WERI-Rb-1 (cell line): ENCODE measurements around the gene TTC39B.
A peak's percentile ranks its signal among the peaks of the same experiment; 100 is the strongest.

Experiments used
- DNase-seq: peaks from one replicate; pipeline ENCODE4 v3.0.0-alpha.2; 2020
- H3K27ac ChIP-seq: fragments of 250-450 bp; sonication (Bioruptor Pico); 2 replicates; pipeline ENCODE4 v1.5.1; 2020; ENCODE audit warnings: mild to moderate bottlenecking, moderate library complexity
- H3K27me3 ChIP-seq: fragments of 250-450 bp; sonication (Bioruptor Pico); 2 replicates; pipeline ENCODE4 v1.5.1; 2021; ENCODE audit warnings: mild to moderate bottlenecking, low read depth, moderate library complexity; ENCODE audit not compliant: insufficient read depth, severe bottlenecking
- H3K36me3 ChIP-seq: fragments of 250-450 bp; sonication (Bioruptor Pico); 2 replicates; pipeline ENCODE4 v1.5.1; 2020; ENCODE audit warnings: mild to moderate bottlenecking, moderate library complexity
- H3K4me3 ChIP-seq: 2 replicates; pipeline ENCODE4 v1.5.1; 2011; ENCODE audit warnings: low read depth, mild to moderate bottlenecking, control low read depth, low read length
- H3K9me3 ChIP-seq: fragments of 250-450 bp; sonication (Bioruptor Pico); 2 replicates; pipeline ENCODE4 v1.5.1; 2021; ENCODE audit warnings: mild to moderate bottlenecking, moderate library complexity; ENCODE audit not compliant: severe bottlenecking
- TF ChIP-seq, protein P1 (sequence below): IDR thresholded peaks from 2 replicates; pipeline ENCODE4 v1.5.1; 2011; ENCODE audit warnings: low read depth, mild to moderate bottlenecking, control low read depth, inconsistent platforms, low read length

Gene TTC39B

DNA sequence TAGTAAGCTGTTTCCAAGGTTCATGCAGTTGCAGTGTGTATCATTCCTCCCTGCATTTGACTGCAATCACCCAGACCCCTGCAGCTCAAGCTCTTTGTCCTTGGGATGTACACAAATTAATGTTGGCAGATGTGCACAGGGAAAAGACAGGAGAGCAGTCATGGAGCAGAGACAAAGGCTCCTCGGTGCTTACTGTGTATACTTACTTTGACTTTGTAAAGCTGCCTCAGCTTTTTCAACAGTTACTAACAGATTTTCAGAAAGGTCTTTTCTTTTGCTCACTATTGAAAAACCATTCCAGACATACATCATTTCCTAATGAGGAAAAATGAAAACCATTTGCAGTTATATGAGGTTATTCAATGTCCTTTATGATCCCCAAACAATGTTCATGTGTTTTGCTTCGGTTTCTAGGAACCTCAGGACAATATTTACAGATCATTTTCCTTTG, 124.9 kb downstream of the TTC39B start:
- DNase-seq: no peak
- Histone ChIP-seq H3K9me3 (no peaks in the 10 kb centered on the region), H3K36me3 (no peaks in the 10 kb centered on the region), H3K27me3 (no peaks in the 10 kb centered on the region), H3K4me3 (no peak overlapping the region), H3K27ac (no peak overlapping the region)
- TF ChIP-seq, protein P1, sequence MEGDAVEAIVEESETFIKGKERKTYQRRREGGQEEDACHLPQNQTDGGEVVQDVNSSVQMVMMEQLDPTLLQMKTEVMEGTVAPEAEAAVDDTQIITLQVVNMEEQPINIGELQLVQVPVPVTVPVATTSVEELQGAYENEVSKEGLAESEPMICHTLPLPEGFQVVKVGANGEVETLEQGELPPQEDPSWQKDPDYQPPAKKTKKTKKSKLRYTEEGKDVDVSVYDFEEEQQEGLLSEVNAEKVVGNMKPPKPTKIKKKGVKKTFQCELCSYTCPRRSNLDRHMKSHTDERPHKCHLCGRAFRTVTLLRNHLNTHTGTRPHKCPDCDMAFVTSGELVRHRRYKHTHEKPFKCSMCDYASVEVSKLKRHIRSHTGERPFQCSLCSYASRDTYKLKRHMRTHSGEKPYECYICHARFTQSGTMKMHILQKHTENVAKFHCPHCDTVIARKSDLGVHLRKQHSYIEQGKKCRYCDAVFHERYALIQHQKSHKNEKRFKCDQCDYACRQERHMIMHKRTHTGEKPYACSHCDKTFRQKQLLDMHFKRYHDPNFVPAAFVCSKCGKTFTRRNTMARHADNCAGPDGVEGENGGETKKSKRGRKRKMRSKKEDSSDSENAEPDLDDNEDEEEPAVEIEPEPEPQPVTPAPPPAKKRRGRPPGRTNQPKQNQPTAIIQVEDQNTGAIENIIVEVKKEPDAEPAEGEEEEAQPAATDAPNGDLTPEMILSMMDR: no peak

DNA sequence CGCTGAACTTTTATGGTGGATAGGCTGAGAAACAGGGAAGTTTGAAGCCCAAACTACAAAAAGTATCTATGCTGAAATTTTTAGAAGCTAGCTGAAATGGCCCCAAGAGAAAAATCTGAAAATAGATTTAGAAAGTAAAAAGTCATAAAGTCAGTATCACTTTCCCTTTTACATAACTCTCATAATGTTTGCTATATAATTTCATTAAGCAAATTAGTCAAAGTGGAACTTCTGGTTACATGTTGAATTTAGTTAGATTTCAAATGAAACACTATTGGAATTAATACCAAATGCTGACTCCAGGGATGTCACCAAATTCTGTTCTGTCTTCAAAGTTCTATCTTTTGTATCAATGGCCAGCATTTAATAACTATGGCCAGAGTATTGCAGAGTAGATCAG, 126.9 kb downstream of the TTC39B start:
- Histone ChIP-seq H3K9me3 (no peaks in the 10 kb centered on the region), H3K27ac (no peak overlapping the region), H3K27me3 (no peaks in the 10 kb centered on the region), H3K36me3 (no peaks in the 10 kb centered on the region), H3K4me3 (no peak overlapping the region)
- no peak for DNase-seq
- TF ChIP-seq, protein P1: no peak

DNA sequence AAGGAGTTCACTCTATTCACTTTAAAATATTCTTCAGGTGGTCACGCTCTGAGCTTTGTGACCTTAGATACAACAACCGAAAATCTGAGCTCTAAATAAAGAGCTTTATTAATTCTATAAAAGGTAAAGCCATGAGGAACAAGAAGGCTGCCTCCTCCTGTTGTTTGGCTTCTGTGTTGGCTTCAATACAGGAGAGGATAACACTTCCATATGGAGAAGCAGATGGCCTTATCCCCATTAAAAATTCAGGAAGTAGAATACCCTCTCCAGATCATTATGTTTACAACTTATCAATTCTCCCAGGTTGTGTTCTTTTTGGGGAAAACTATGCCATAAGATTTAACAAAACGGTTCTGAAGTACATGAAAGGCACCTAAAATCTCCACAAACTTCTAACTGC, 128.4 kb downstream of the TTC39B start:
- H3K27ac ChIP-seq: peak overlapping the region; percentile 84
- H3K36me3 ChIP-seq: no peaks in the 10 kb centered on the region
- DNase-seq: peak; percentile 17
- no peaks in the 10 kb centered on the region for H3K9me3 ChIP-seq
- H3K27me3 ChIP-seq: no peaks in the 10 kb centered on the region
- no peak overlapping the region for H3K4me3 ChIP-seq
- TF ChIP-seq, protein P1: no peak

DNA sequence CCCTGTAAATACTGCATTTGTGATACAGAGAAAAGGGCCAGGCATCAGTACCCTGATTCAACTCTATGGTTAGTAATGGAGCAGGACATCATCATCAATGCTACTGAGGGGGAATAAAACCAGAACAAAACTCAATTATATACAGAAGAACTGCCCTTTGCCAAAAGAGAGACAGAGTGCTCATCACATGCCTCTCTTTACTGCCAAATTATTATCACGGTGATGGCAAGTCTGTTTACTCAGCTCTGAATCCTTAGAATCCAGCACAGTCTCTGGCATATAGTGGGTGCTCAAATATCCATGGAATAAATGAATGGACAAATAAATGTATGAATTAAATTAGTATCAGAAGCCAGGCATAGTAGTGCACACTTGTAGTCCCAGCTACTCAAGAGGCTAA, 130.2 kb downstream of the TTC39B start:
- no peak for DNase-seq
- H3K9me3 ChIP-seq: no peaks in the 10 kb centered on the region
- no peak overlapping the region for H3K27ac ChIP-seq
- H3K36me3 ChIP-seq: no peaks in the 10 kb centered on the region
- no peaks in the 10 kb centered on the region for H3K27me3 ChIP-seq
- TF ChIP-seq, protein P1: no peak
- H3K4me3 ChIP-seq: no peak overlapping the region

DNA sequence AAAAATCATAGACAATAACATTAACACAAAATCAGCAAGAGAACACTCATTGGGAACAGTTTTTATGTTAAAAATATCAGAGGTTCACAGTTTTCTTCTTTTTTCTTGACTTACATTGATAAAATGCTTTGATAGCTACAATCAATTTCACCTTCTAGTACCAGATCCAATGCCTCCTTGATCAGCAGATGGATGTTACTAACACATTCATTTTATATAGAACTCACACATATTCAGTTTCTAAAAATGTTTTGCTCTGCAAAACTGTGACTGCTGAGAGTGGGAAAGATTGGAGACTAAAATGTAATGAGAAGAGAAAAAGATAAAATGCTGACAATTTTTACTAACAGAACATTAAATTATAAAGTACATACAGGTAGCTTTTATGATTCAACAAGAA, 143.1 kb downstream of the TTC39B start:
- no peaks in the 10 kb centered on the region for H3K9me3 ChIP-seq
- TF ChIP-seq, protein P1: no peak
- H3K4me3 ChIP-seq: no peak overlapping the region

DNA sequence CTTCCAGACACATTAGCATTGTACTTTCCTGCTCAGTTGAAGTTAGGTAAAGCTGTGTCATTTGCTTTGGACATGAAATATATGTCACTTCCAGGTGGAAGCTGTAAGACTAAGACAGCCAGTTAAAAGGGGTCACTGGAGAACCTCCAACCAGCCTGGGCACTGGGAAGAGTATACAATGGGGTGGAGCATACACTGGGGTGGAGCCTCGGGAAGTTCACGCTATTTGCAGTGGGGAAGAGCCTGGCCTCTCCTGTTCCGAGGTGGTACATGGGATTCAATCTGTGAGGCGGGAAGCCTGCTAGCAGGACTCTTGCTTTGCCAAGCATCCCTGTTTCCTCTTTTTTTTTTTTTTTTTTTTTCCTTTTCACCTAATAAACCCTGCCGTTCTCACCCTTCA, 145.3 kb downstream of the TTC39B start:
- Histone ChIP-seq H3K4me3 (no peak overlapping the region), H3K36me3 (no peaks in the 10 kb centered on the region), H3K9me3 (no peaks in the 10 kb centered on the region), H3K27me3 (no peaks in the 10 kb centered on the region), H3K27ac (no peak overlapping the region)
- TF ChIP-seq, protein P1: no peak
- DNase-seq: no peak

More for the DNA sequence above, 143.1 kb downstream of the TTC39B start:
- no peaks in the 10 kb centered on the region for H3K36me3 ChIP-seq
- no peaks in the 10 kb centered on the region for H3K27me3 ChIP-seq
- no peak overlapping the region for H3K27ac ChIP-seq
- DNase-seq: no peak
